Testis (tissue), 2 donors: ENCODE measurements around the gene MTA3.

Source experiments
- CTCF ChIP-seq, 3 experiments: fragments of 450-650 bp in 2 of 3; fragments of 200-600 bp in 1 of 3; sonication (generic) in 1 of 3; IDR thresholded peaks; one replicate each; pipeline ENCODE4 v1.5.1; 2016 to 2019; ENCODE audit warnings: antibody characterized with exemption in 3 of 3, mild to moderate bottlenecking in 2 of 3, moderate library complexity in 1 of 3
- POLR2A ChIP-seq: fragments of 450-650 bp; IDR thresholded peaks from one replicate; pipeline ENCODE4 v1.6.1; 2017; ENCODE audit warnings: antibody characterized with exemption, mild to moderate bottlenecking, moderate library complexity

- TF ChIP-seq CTCF (IDR thresholded peaks at IDR 0.05): no peak
- TF ChIP-seq POLR2A: no peak
Observed at GRCh38 chr2:42712934-42713333, 144.5 kb downstream of the MTA3 start.
